ENCODE results near the gene VAV1. TPM values are rescaled to one million over a fixed set of nuclear protein-coding genes. Genes with fewer than 3 reads are reported as not detected.

Gene VAV1
- total and polyA plus RNA-seq, 2 of the 8 experiments (the other 6 are each of a cell fraction or from before 2014, with no cell fraction given) = 0.21 to 0.22 TPM

- TF ChIP-seq, protein P1, sequence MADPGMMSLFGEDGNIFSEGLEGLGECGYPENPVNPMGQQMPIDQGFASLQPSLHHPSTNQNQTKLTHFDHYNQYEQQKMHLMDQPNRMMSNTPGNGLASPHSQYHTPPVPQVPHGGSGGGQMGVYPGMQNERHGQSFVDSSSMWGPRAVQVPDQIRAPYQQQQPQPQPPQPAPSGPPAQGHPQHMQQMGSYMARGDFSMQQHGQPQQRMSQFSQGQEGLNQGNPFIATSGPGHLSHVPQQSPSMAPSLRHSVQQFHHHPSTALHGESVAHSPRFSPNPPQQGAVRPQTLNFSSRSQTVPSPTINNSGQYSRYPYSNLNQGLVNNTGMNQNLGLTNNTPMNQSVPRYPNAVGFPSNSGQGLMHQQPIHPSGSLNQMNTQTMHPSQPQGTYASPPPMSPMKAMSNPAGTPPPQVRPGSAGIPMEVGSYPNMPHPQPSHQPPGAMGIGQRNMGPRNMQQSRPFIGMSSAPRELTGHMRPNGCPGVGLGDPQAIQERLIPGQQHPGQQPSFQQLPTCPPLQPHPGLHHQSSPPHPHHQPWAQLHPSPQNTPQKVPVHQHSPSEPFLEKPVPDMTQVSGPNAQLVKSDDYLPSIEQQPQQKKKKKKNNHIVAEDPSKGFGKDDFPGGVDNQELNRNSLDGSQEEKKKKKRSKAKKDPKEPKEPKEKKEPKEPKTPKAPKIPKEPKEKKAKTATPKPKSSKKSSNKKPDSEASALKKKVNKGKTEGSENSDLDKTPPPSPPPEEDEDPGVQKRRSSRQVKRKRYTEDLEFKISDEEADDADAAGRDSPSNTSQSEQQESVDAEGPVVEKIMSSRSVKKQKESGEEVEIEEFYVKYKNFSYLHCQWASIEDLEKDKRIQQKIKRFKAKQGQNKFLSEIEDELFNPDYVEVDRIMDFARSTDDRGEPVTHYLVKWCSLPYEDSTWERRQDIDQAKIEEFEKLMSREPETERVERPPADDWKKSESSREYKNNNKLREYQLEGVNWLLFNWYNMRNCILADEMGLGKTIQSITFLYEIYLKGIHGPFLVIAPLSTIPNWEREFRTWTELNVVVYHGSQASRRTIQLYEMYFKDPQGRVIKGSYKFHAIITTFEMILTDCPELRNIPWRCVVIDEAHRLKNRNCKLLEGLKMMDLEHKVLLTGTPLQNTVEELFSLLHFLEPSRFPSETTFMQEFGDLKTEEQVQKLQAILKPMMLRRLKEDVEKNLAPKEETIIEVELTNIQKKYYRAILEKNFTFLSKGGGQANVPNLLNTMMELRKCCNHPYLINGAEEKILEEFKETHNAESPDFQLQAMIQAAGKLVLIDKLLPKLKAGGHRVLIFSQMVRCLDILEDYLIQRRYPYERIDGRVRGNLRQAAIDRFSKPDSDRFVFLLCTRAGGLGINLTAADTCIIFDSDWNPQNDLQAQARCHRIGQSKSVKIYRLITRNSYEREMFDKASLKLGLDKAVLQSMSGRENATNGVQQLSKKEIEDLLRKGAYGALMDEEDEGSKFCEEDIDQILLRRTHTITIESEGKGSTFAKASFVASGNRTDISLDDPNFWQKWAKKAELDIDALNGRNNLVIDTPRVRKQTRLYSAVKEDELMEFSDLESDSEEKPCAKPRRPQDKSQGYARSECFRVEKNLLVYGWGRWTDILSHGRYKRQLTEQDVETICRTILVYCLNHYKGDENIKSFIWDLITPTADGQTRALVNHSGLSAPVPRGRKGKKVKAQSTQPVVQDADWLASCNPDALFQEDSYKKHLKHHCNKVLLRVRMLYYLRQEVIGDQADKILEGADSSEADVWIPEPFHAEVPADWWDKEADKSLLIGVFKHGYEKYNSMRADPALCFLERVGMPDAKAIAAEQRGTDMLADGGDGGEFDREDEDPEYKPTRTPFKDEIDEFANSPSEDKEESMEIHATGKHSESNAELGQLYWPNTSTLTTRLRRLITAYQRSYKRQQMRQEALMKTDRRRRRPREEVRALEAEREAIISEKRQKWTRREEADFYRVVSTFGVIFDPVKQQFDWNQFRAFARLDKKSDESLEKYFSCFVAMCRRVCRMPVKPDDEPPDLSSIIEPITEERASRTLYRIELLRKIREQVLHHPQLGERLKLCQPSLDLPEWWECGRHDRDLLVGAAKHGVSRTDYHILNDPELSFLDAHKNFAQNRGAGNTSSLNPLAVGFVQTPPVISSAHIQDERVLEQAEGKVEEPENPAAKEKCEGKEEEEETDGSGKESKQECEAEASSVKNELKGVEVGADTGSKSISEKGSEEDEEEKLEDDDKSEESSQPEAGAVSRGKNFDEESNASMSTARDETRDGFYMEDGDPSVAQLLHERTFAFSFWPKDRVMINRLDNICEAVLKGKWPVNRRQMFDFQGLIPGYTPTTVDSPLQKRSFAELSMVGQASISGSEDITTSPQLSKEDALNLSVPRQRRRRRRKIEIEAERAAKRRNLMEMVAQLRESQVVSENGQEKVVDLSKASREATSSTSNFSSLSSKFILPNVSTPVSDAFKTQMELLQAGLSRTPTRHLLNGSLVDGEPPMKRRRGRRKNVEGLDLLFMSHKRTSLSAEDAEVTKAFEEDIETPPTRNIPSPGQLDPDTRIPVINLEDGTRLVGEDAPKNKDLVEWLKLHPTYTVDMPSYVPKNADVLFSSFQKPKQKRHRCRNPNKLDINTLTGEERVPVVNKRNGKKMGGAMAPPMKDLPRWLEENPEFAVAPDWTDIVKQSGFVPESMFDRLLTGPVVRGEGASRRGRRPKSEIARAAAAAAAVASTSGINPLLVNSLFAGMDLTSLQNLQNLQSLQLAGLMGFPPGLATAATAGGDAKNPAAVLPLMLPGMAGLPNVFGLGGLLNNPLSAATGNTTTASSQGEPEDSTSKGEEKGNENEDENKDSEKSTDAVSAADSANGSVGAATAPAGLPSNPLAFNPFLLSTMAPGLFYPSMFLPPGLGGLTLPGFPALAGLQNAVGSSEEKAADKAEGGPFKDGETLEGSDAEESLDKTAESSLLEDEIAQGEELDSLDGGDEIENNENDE (IDR thresholded peaks at IDR 0.05; ENCODE audit: insufficient replicate concordance, low read length) = no peak
- TF ChIP-seq SP4 (IDR thresholded peaks at IDR 0.05; ENCODE audit: low read length) (no peak), POLR2A (IDR thresholded peaks at IDR 0.05; ENCODE audit: control extremely low read depth in 1 of 2, low read depth in 2 of 2, low read length in 2 of 2) (no peak), ASH2L (IDR thresholded peaks at IDR 0.05; ENCODE audit: low read length) (no peak), TAF7 (optimal IDR thresholded peaks at IDR 0.05; ENCODE audit: borderline replicate concordance, low read depth, low read length) (no peak), TCF12 (IDR thresholded peaks at IDR 0.05; ENCODE audit: low read depth, low read length) (no peak), SAP30 (IDR thresholded peaks at IDR 0.05; ENCODE audit: insufficient read depth, insufficient replicate concordance, low read length) (no peak), SP1 (IDR thresholded peaks at IDR 0.05; ENCODE audit: low read depth, low read length) (no peak), CHD2 (IDR thresholded peaks at IDR 0.05; ENCODE audit: low read length) (no peak), CTBP2 (IDR thresholded peaks at IDR 0.05; ENCODE audit: borderline replicate concordance, insufficient read depth, insufficient read length, low read length) (no peak), BRCA1 (IDR thresholded peaks at IDR 0.05; ENCODE audit: low read depth, low read length) (no peak)
- TF ChIP-seq, protein P2, sequence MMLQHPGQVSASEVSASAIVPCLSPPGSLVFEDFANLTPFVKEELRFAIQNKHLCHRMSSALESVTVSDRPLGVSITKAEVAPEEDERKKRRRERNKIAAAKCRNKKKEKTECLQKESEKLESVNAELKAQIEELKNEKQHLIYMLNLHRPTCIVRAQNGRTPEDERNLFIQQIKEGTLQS (IDR thresholded peaks at IDR 0.05; ENCODE audit: insufficient read depth, low read depth, low read length) = no peak
Observed at GRCh38 chr19:6723738-6724137, 48.8 kb upstream of the VAV1 start (continued).

Data from H1 (cell line).